Liver (tissue), 3 donors: ENCODE data around the gene SPRY2.

Source experiments
- CTCF ChIP-seq: fragments of 150-350 bp; IDR thresholded peaks from 2 replicates; pipeline ENCODE4 v1.5.1; 2017; ENCODE audit warnings: improper control_type of control experiment, low read depth, low read length; ENCODE audit not compliant: missing input control
- MAX ChIP-seq: IDR thresholded peaks from 2 replicates; pipeline ENCODE4 v1.6.1; 2016; ENCODE audit warnings: antibody characterized with exemption
- SP1 ChIP-seq: IDR thresholded peaks from 2 replicates; pipeline ENCODE4 v1.6.1; 2018; ENCODE audit warnings: antibody characterized with exemption, mild to moderate bottlenecking
- TAF1 ChIP-seq: conservative IDR thresholded peaks from 2 replicates; pipeline ENCODE4 v1.6.1; 2016; ENCODE audit warnings: antibody characterized with exemption, mild to moderate bottlenecking
- donor health status: healthy.
- donor health status: healthy.

- TF ChIP-seq CTCF, result no peak
- TF ChIP-seq MAX, result no peak
- no peak for TF ChIP-seq SP1
- TF ChIP-seq TAF1, result no peak
Observed at GRCh38 chr13:80382576-80382975, 41.6 kb upstream of the SPRY2 start.
